Parathyroid adenoma (tissue), 2 donors: ENCODE measurements around the gene ZNF683.

Source experiments
- H2AFZ ChIP-seq: fragments of 300-600 bp; sonication (generic); one replicate; pipeline ENCODE4 v1.7.0; 2017; ENCODE audit warnings: antibody characterized with exemption, mild to moderate bottlenecking
- H3K27ac ChIP-seq: fragments of 300-600 bp; sonication (generic); one replicate; pipeline ENCODE4 v1.7.0; 2017
- H3K27me3 ChIP-seq: fragments of 300-600 bp; sonication (generic); one replicate; pipeline ENCODE4 v1.7.0; 2017; ENCODE audit warnings: low read length; ENCODE audit not compliant: control insufficient read depth, insufficient read depth
- H3K36me3 ChIP-seq: fragments of 300-600 bp; sonication (generic); one replicate; pipeline ENCODE4 v1.7.0; 2017; ENCODE audit warnings: low read length; ENCODE audit not compliant: control insufficient read depth, insufficient read depth
- H3K4me1 ChIP-seq: fragments of 300-600 bp; sonication (generic); one replicate; pipeline ENCODE4 v1.7.0; 2017; ENCODE audit warnings: control low read depth
- H3K4me2 ChIP-seq: fragments of 300-600 bp; sonication (generic); one replicate; pipeline ENCODE4 v1.7.0; 2017; ENCODE audit warnings: low read length
- H3K4me3 ChIP-seq: fragments of 300-600 bp; sonication (generic); one replicate; pipeline ENCODE4 v1.7.0; 2017; ENCODE audit warnings: low read depth, low read length
- H3K79me2 ChIP-seq: fragments of 300-600 bp; sonication (generic); one replicate; pipeline ENCODE4 v1.7.0; 2017; ENCODE audit warnings: control low read depth
- H3K9ac ChIP-seq: fragments of 300-600 bp; sonication (generic); one replicate; pipeline ENCODE4 v1.7.0; 2017; ENCODE audit warnings: mild to moderate bottlenecking
- H3K9me3 ChIP-seq: fragments of 300-600 bp; sonication (generic); one replicate; pipeline ENCODE4 v1.7.0; 2017; ENCODE audit warnings: low read length; ENCODE audit not compliant: control insufficient read depth
- CTCF ChIP-seq: fragments of 300-600 bp; sonication (generic); IDR thresholded peaks from one replicate; pipeline ENCODE4 v1.7.0; 2017; ENCODE audit warnings: antibody characterized with exemption, mild to moderate bottlenecking
- donor health status: primary hyperparathyroidism.

Gene ZNF683

GRCh38 chr1:26408604-26409003 is 36.1 kb upstream of the ZNF683 start:
- H3K36me3 ChIP-seq = no peaks in the 10 kb centered on the region
- peaks cover 17% of the 10 kb centered on the region for H3K27me3 ChIP-seq
- H2AFZ ChIP-seq = peak overlapping the region; percentile 75
- no peaks in the 10 kb centered on the region for H3K79me2 ChIP-seq
- no peaks in the 10 kb centered on the region for H3K9me3 ChIP-seq
- no peak overlapping the region for H3K9ac ChIP-seq
- no peak overlapping the region for H3K4me3 ChIP-seq
- no peak for TF ChIP-seq CTCF
- H3K4me1 ChIP-seq = no peaks in the 10 kb centered on the region
- no peak overlapping the region for H3K4me2 ChIP-seq
- no peak overlapping the region for H3K27ac ChIP-seq

GRCh38 chr1:26405281-26405915 is 32.8 kb upstream of the ZNF683 start:
- H3K9ac ChIP-seq = no peak overlapping the region
- no peak overlapping the region for H3K4me2 ChIP-seq
- no peaks in the 10 kb centered on the region for H3K27me3 ChIP-seq
- H3K36me3 ChIP-seq = no peaks in the 10 kb centered on the region
- H3K4me3 ChIP-seq = no peak overlapping the region
- H3K79me2 ChIP-seq = no peaks in the 10 kb centered on the region
- H3K9me3 ChIP-seq = no peaks in the 10 kb centered on the region
- no peak overlapping the region for H2AFZ ChIP-seq
- no peak for TF ChIP-seq CTCF
- no peak overlapping the region for H3K27ac ChIP-seq
- H3K4me1 ChIP-seq = no peaks in the 10 kb centered on the region

- H3K4me3 ChIP-seq = no peak overlapping the region
- no peaks in the 10 kb centered on the region for H3K9me3 ChIP-seq
- H3K36me3 ChIP-seq = no peaks in the 10 kb centered on the region
- H3K79me2 ChIP-seq = no peaks in the 10 kb centered on the region
- no peak overlapping the region for H3K27ac ChIP-seq
- H3K27me3 ChIP-seq = no peaks in the 10 kb centered on the region
- no peak overlapping the region for H2AFZ ChIP-seq
- H3K9ac ChIP-seq = no peak overlapping the region
- no peak for TF ChIP-seq CTCF
- no peaks in the 10 kb centered on the region for H3K4me1 ChIP-seq
- H3K4me2 ChIP-seq = no peak overlapping the region
These were observed 32.1 kb upstream of the ZNF683 start for GRCh38 chr1:26404641-26405040.

- H3K4me1 ChIP-seq = no peaks in the 10 kb centered on the region
- no peaks in the 10 kb centered on the region for H3K36me3 ChIP-seq
- TF ChIP-seq CTCF = no peak
- no peak overlapping the region for H3K4me3 ChIP-seq
- no peaks in the 10 kb centered on the region for H3K79me2 ChIP-seq
- H3K9me3 ChIP-seq = no peaks in the 10 kb centered on the region
- no peaks in the 10 kb centered on the region for H3K27me3 ChIP-seq
- no peak overlapping the region for H3K4me2 ChIP-seq
- no peak overlapping the region for H2AFZ ChIP-seq
- no peak overlapping the region for H3K27ac ChIP-seq
- H3K9ac ChIP-seq = no peak overlapping the region
These were observed 31.1 kb upstream of the ZNF683 start for GRCh38 chr1:26403656-26404055.

- H3K9ac ChIP-seq = no peak overlapping the region
- H3K27me3 ChIP-seq = no peaks in the 10 kb centered on the region
- H3K36me3 ChIP-seq = no peaks in the 10 kb centered on the region
- H3K4me3 ChIP-seq = no peak overlapping the region
- no peaks in the 10 kb centered on the region for H3K79me2 ChIP-seq
- no peak for TF ChIP-seq CTCF
- no peak overlapping the region for H3K27ac ChIP-seq
- no peak overlapping the region for H3K4me2 ChIP-seq
- H2AFZ ChIP-seq = no peak overlapping the region
- no peaks in the 10 kb centered on the region for H3K9me3 ChIP-seq
- no peaks in the 10 kb centered on the region for H3K4me1 ChIP-seq
These were observed 29.3 kb upstream of the ZNF683 start for GRCh38 chr1:26401891-26402290.
